Endothelial cell of umbilical vein (primary cell): ENCODE results near the gene LDB3.

Source experiments
- CTCF ChIP-seq, 2 donors: IDR thresholded peaks; 1 replicate in 1 of 2; 2 replicates in 1 of 2; pipeline ENCODE4 v1.5.1; 2011; ENCODE audit warnings: low read length in 2 of 2, mild to moderate bottlenecking in 2 of 2, moderate library complexity in 2 of 2, control low read depth in 1 of 2, inconsistent platforms in 1 of 2, low read depth in 1 of 2; ENCODE audit not compliant: insufficient read depth in 1 of 2; ENCODE audit errors: extremely low read depth in 1 of 2
- EZH2 ChIP-seq: IDR thresholded peaks from 2 replicates; pipeline ENCODE4 v1.6.1; 2012; ENCODE audit warnings: borderline replicate concordance, low read depth, mild to moderate bottlenecking, moderate library complexity, low read length, inconsistent platforms; ENCODE audit not compliant: severe bottlenecking
- FOS ChIP-seq: IDR thresholded peaks from 2 replicates; pipeline ENCODE4 v1.6.1; 2011; ENCODE audit warnings: mild to moderate bottlenecking, low read length, moderate library complexity, borderline replicate concordance; ENCODE audit not compliant: insufficient read depth
- GATA2 ChIP-seq: IDR thresholded peaks from 2 replicates; pipeline ENCODE4 v1.7.0; 2011; ENCODE audit warnings: low read depth, mild to moderate bottlenecking, moderate library complexity, mixed read lengths, low read length; ENCODE audit not compliant: insufficient read length, insufficient read depth
- JUN ChIP-seq: IDR thresholded peaks from 2 replicates; pipeline ENCODE4 v1.6.1; 2011; ENCODE audit warnings: borderline replicate concordance, low read depth; ENCODE audit not compliant: insufficient read length, insufficient read depth
- MAX ChIP-seq: IDR thresholded peaks from 2 replicates; pipeline ENCODE4 v1.6.1; 2011; ENCODE audit not compliant: insufficient read depth, insufficient read length
- POLR2A ChIP-seq: IDR thresholded peaks from 2 replicates; pipeline ENCODE4 v1.6.1; 2012; ENCODE audit warnings: low read depth, mild to moderate bottlenecking, control low read depth, low read length
- POLR2AphosphoS5 ChIP-seq: IDR thresholded peaks from 2 replicates; pipeline ENCODE4 v1.6.1; 2012; ENCODE audit warnings: low read depth, mild to moderate bottlenecking, control low read depth, low read length, moderate library complexity; ENCODE audit not compliant: insufficient read depth

- TF ChIP-seq CTCF (IDR thresholded peaks at IDR 0.05; ENCODE audit: extremely low read depth in 1 of 2, insufficient read depth in 1 of 2, low read depth in 1 of 2, low read length in 2 of 2), result no peak
- no peak for TF ChIP-seq POLR2A
- no peak for TF ChIP-seq GATA2
- no peak for TF ChIP-seq POLR2AphosphoS5
- TF ChIP-seq EZH2, result no peak
- TF ChIP-seq JUN, result no peak
- no peak for TF ChIP-seq MAX
- no peak for TF ChIP-seq FOS
Observed at GRCh38 chr10:86708068-86708782, 39.9 kb downstream of the LDB3 start.
